Vein endothelial cell (primary cell): Measurements from ENCODE around the gene WFDC10A. TPM values are rescaled to one million over a fixed set of nuclear protein-coding genes. Genes with fewer than 3 reads are reported as not detected.

Source experiments
- total RNA-seq: library from RNA; depleted of rRNA; stranded (reverse); fragments of >200 nt; gene quantifications from 2 replicates; pipeline ENCODE4 v1.2.3, GENCODE V29; 2012

The WFDC10A gene
- total RNA-seq, result not detected in 2 replicates

DNA sequence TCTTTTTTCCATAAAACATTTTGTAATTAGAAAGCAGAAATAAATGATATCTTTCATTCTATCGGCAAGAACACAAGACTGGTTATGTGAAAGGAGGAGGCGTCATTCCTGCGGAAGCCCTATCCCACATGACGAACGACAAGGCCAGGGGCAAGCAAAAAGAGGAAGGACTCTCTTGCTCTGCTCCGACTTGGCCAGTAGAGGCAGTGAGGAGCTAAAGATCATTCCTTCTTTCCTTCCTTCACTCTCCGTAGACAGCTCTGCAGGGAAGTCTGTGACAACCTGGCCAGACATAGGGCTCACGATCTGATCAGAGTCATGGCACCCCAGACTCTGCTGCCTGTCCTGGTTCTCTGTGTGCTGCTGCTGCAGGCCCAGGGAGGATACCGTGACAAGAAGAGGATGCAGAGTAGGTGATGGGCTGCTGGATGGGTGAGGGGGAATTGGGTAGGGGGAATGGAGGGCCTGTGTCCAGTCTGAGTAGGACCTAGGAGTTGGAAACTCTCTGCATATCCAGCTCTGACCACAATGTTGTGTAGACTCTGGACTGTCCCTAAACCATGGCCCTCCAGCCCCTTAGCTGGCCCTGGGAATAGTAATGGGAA, at the start of gene WFDC10A:
Gene WFDC10A (plus strand): TSS at position 244 of the 605 bp plus-strand sequence. CDS start 75 bp downstream, at position 319.

DNA sequence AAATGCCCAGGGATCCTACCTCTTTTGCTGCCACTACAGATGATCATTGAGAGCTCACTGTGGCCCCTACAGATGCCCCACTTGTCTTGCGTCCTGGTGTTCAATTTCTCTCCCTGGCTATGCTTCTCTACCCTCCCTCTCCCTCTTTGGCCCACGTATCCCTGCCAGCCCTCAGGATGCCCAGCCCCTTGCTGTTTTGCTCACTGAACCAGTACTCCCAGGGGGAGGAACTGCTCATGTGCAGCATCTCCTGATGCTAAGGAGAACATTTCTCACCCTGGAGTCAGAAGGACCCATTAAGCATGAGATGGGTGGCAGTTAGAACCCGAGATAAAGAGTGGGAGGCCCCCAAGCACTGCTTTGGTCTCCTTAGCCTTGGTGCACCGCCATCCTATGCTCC, 1.6 kb downstream of the WFDC10A start, which contains the start of gene WFDC9:
Gene WFDC9 (minus strand): TSS at position 101 of the 400 bp plus-strand sequence. CDS start 21,103 bp downstream, outside the sequence.

DNA sequence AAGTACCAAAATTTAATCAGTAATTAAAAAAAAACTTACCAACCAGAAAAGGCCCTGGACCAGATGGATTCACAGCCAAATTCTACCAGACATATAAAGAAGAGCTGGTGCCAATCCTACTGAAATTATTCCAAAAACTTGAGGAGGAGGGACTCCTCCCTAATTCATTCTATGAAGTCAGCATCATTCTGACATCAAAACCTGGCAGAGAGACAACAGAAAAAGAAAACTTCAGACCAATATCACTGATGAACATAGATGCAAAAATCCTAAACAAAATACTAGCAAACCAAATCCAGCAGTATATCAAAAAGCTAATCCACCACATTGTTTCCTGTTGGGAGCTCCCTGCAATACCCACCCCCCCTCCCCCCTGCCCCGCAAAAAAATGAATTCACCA, 40.6 kb downstream of the WFDC10A start, which contains the start of gene WFDC11:
Gene WFDC11 (minus strand): TSS at position 101 of the 400 bp plus-strand sequence. CDS start 19,639 bp downstream, outside the sequence.

Other genes with a start within 250 kb of the WFDC10A start
- gene DBNDD2, start 221.4 kb upstream of the WFDC10A start, total RNA-seq, result 4.9 and 8.2 TPM in 2 replicates
- gene PIGT, start 213.6 kb upstream of the WFDC10A start, total RNA-seq, result 49.8 and 63.7 TPM in 2 replicates
- not detected in 2 replicates for gene WFDC2, start 160.0 kb upstream of the WFDC10A start, total RNA-seq
- not detected in 2 replicates for gene SPINT3, start 114.1 kb upstream of the WFDC10A start, total RNA-seq
- not detected in 2 replicates for gene WFDC6, start 90.3 kb upstream of the WFDC10A start, total RNA-seq
- gene EPPIN, start 82.3 kb upstream of the WFDC10A start, total RNA-seq, result not detected in 2 replicates
- not detected in 2 replicates for gene WFDC8, start 50.5 kb upstream of the WFDC10A start, total RNA-seq
- not detected in 2 replicates for gene WFDC9, start 1.5 kb downstream of the WFDC10A start, total RNA-seq
- gene WFDC11, start 40.5 kb downstream of the WFDC10A start, total RNA-seq, result not detected in 2 replicates
- gene WFDC13, start 72.3 kb downstream of the WFDC10A start, total RNA-seq, result not detected in 2 replicates
- not detected in 2 replicates for gene WFDC10B, start 75.3 kb downstream of the WFDC10A start, total RNA-seq
- not detected in 2 replicates for gene SPINT4, start 92.6 kb downstream of the WFDC10A start, total RNA-seq
- gene WFDC3, start 162.1 kb downstream of the WFDC10A start, total RNA-seq, result not detected in 2 replicates
- gene DNTTIP1, start 162.2 kb downstream of the WFDC10A start, total RNA-seq, result 15.0 and 17.3 TPM in 2 replicates
- 18.9 and 23.3 TPM in 2 replicates for gene UBE2C, start 182.9 kb downstream of the WFDC10A start, total RNA-seq
- gene TNNC2, start 197.6 kb downstream of the WFDC10A start, total RNA-seq, result 0.33 TPM in 1 of 2 replicates, not detected in the other
- 23.7 and 33.0 TPM in 2 replicates for gene SNX21, start 204.1 kb downstream of the WFDC10A start, total RNA-seq
- 24.2 and 30.1 TPM in 2 replicates for gene ACOT8, start 227.7 kb downstream of the WFDC10A start, total RNA-seq
- 7.4 and 9.5 TPM in 2 replicates for gene ZSWIM3, start 227.9 kb downstream of the WFDC10A start, total RNA-seq